ENCODE results near the gene HOPX. TPM values are rescaled to one million over a fixed set of nuclear protein-coding genes. Genes with fewer than 3 reads are reported as not detected.
A peak's percentile ranks its signal among the peaks of the same experiment; 100 is the strongest.

The HOPX gene
- total RNA-seq, 1 donor from 2014 or later, result 42.1 TPM

- peaks cover 11% of the 10 kb centered on the region for H3K4me1 Mint-ChIP-seq (ENCODE audit: unreplicated experiment)
- H3K9me3 Mint-ChIP-seq, result no peaks in the 10 kb centered on the region
- no peak overlapping the region for H3K4me3 Mint-ChIP-seq
- H3K27me3 Mint-ChIP-seq, result no peaks in the 10 kb centered on the region
- no peak for TF ChIP-seq CTCF (conservative IDR thresholded peaks at IDR 0.05)
- no peaks in the 10 kb centered on the region for H3K36me3 Mint-ChIP-seq
- no peak for DNase-seq (ENCODE audit: extremely low spot score, unreplicated experiment)
- peak overlapping the region; percentile 41 for H3K27ac Mint-ChIP-seq
Measured at GRCh38 chr4:56692576-56692975, 11.5 kb upstream of the HOPX start.

DNA sequence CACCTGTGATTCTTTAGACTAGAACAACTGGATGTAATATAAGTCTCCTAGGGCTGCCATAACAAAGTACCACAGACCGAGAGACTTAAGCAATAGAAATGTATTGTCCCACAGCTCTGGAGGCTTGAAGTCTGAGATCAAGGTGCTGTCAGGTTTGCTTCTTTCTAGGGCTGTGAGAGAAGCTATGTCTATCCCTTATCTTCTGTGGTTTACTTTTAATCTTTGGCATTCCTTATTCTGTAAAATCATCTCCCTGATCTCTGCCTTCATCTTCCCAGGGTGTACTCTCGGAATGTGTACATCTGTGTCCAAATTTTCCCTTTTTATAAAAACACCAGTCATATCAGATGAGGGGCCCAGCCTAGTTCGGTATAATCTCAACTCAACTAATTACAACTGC lies 10.3 kb upstream of the HOPX start:
- Mint-ChIP-seq H3K9me3 (no peaks in the 10 kb centered on the region), H3K4me1 (ENCODE audit: unreplicated experiment) (peaks cover 11% of the 10 kb centered on the region), H3K4me3 (no peak overlapping the region), H3K36me3 (no peaks in the 10 kb centered on the region), H3K27ac (no peak overlapping the region), H3K27me3 (no peaks in the 10 kb centered on the region)
- no peak for DNase-seq (ENCODE audit: extremely low spot score, unreplicated experiment)
- no peak for TF ChIP-seq CTCF (conservative IDR thresholded peaks at IDR 0.05)

DNA sequence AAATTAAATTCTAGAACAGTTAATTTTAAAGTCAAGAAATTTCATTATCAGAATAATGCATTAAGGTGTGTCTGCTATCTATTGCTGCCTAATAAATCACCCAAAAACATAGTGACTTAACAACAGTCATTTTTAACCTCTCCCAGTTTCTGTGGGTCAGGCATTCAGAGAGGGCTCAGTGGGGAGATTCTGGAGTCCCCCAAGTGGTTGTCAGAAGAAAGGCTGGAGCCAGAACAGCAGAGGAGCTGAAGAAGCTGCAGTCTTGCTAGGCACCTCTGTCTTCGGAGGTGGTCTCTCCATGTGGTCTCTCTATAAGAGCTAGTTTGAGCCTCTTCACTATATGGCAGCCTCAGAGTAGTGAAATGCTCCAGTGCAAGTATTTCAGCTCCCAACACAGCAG lies 9.3 kb upstream of the HOPX start:
- H3K27me3 Mint-ChIP-seq, result no peaks in the 10 kb centered on the region
- H3K36me3 Mint-ChIP-seq, result no peaks in the 10 kb centered on the region
- no peak for DNase-seq (ENCODE audit: extremely low spot score, unreplicated experiment)
- no peak for TF ChIP-seq CTCF (conservative IDR thresholded peaks at IDR 0.05)
- no peaks in the 10 kb centered on the region for H3K9me3 Mint-ChIP-seq
- H3K4me1 Mint-ChIP-seq (ENCODE audit: unreplicated experiment), result peaks cover 11% of the 10 kb centered on the region
- no peak overlapping the region for H3K4me3 Mint-ChIP-seq
- peak overlapping the region; percentile 21 for H3K27ac Mint-ChIP-seq

- no peaks in the 10 kb centered on the region for H3K9me3 Mint-ChIP-seq
- TF ChIP-seq CTCF (conservative IDR thresholded peaks at IDR 0.05), result no peak
- no peak for DNase-seq (ENCODE audit: extremely low spot score, unreplicated experiment)
- no peak overlapping the region for H3K4me3 Mint-ChIP-seq
- no peaks in the 10 kb centered on the region for H3K36me3 Mint-ChIP-seq
- H3K4me1 Mint-ChIP-seq (ENCODE audit: unreplicated experiment), result peaks cover 11% of the 10 kb centered on the region
- no peaks in the 10 kb centered on the region for H3K27me3 Mint-ChIP-seq
- peak overlapping the region; percentile 73 for H3K27ac Mint-ChIP-seq
Measured at GRCh38 chr4:56689201-56689969, 8.3 kb upstream of the HOPX start.

DNA sequence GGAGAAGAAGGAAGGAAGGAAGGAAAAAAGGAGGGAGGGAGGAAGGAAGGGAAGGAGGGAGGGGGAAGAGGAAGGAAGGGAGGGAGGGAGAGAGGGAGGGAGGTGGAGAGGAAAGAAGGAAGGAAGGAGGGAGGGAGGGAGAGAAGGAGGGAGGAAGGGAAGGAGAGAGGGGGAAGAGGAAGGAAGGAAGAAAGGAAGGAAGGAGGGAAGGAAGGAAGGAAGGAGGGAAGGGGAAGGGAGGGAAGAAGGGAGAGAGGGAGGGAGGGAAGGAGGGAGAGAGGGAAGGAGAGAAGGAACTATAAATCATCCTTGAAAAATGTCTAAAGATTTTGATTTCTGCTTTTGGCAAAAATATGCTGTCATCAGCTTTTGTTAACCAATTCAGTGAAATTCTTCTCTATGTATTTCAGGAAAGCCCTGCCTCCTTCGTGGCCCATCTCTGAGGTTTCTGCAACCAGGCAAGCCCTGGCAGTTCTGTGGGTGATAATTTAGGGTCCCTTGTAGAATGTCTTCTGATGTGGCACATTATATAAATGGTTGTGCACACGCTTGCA lies 7.1 kb upstream of the HOPX start:
- no peak for DNase-seq (ENCODE audit: extremely low spot score, unreplicated experiment)
- Mint-ChIP-seq H3K4me1 (ENCODE audit: unreplicated experiment) (peaks cover 11% of the 10 kb centered on the region), H3K9me3 (peaks cover 6% of the 10 kb centered on the region), H3K27me3 (peaks cover 2% of the 10 kb centered on the region), H3K27ac (peak overlapping the region; percentile 73), H3K4me3 (no peak overlapping the region), H3K36me3 (peaks cover 3% of the 10 kb centered on the region)
- TF ChIP-seq CTCF (conservative IDR thresholded peaks at IDR 0.05), result no peak

Data from type B pancreatic cell (in vitro differentiated cells).